Fibroblast of lung (primary cell): ENCODE data around the gene PROB1.
"Not testable (repeated sequence)": the region's sequence is repeated elsewhere in the genome, so short reads cannot be mapped to it uniquely, and the experiment has no call there.

Source experiments
- EZH2 ChIP-seq: IDR thresholded peaks from 2 replicates; pipeline ENCODE4 v1.5.1; 2012; ENCODE audit warnings: low read length, control low read depth, mild to moderate bottlenecking; ENCODE audit errors: missing control alignments
- TF ChIP-seq, protein P1 (sequence below), 2 donors: IDR thresholded peaks in 1 of 2; conservative IDR thresholded peaks in 1 of 2; 1 replicate in 1 of 2; 2 replicates in 1 of 2; pipeline ENCODE4 v1.5.1; 2011 to 2012; ENCODE audit warnings: low read length in 2 of 2, control low read depth in 1 of 2, inconsistent platforms in 1 of 2, low read depth in 1 of 2, mild to moderate bottlenecking in 1 of 2

DNA sequence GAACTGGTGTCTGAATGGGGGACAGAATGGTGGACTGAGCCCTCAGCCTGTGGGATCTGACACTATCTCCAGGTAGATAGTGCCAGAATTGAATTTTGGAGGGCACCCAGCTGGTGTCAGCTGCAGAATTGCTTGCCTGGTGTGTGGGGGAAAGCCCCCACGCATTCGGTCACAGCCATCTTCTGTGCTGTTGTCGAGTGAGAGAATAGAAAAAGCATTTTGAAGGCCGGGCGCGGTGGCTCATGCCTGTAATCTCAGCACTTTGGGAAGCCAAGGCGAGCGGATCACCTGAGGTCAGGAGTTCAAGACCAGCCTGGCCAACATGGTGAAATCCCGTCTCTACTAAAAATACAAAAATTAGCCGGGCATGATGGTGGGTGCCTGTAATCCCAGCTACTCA lies 7.9 kb downstream of the PROB1 start:
- TF ChIP-seq, protein P1, sequence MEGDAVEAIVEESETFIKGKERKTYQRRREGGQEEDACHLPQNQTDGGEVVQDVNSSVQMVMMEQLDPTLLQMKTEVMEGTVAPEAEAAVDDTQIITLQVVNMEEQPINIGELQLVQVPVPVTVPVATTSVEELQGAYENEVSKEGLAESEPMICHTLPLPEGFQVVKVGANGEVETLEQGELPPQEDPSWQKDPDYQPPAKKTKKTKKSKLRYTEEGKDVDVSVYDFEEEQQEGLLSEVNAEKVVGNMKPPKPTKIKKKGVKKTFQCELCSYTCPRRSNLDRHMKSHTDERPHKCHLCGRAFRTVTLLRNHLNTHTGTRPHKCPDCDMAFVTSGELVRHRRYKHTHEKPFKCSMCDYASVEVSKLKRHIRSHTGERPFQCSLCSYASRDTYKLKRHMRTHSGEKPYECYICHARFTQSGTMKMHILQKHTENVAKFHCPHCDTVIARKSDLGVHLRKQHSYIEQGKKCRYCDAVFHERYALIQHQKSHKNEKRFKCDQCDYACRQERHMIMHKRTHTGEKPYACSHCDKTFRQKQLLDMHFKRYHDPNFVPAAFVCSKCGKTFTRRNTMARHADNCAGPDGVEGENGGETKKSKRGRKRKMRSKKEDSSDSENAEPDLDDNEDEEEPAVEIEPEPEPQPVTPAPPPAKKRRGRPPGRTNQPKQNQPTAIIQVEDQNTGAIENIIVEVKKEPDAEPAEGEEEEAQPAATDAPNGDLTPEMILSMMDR (conservative IDR thresholded peaks at IDR 0.05 in 1 of 2, IDR thresholded peaks at IDR 0.05 in 1 of 2; ENCODE audit: low read depth in 1 of 2, low read length in 2 of 2) = not testable (repeated sequence)
- TF ChIP-seq EZH2 = not testable (repeated sequence)
